ENCODE measurements around the gene STUB1. TPM values are rescaled to one million over a fixed set of nuclear protein-coding genes. Genes with fewer than 3 reads are reported as not detected.

STUB1 gene
- total RNA-seq, 4 donors from 2014 or later, result 51.9 to 190 (median 134) TPM

- Histone ChIP-seq H3K4me3 (no peak overlapping the region), H3K36me3 (no peaks in the 10 kb centered on the region), H3K27ac (no peak overlapping the region), H3K4me1 (peaks cover 22 to 40% (median 35%) of the 10 kb centered on the region in 4 donors), H3K27me3 (no peaks in the 10 kb centered on the region), H3K9me3 (no peaks in the 10 kb centered on the region)
- in situ Hi-C loops (cut with MboI; ENCODE audit: low pct_ligation_motif_present in 1 of 4, low pct_unique_long_range_greater_than_20kb in 1 of 4, low sequenced_read_pairs in 3 of 4), result no loop called here
- DNase-seq, result no peak
- intact Hi-C loops (cut with DNase I; ENCODE audit: low total_unique reads), result no loop called here
- TF ChIP-seq POLR2A (IDR thresholded peaks at IDR 0.05) (no peak), POLR2AphosphoS5 (IDR thresholded peaks at IDR 0.05) (no peak), EP300 (IDR thresholded peaks at IDR 0.05; ENCODE audit: low read depth) (no peak), CTCF (IDR thresholded peaks at IDR 0.05) (no peak)
- WGBS, 2 donors (ENCODE audit: low coverage in 1 of 2), result 82 to 93% methylated on average over 5 to 8 of the region's 9 CpGs
Observed at GRCh38 chr16:638836-639235, 41.4 kb upstream of the STUB1 start.

GRCh38 chr16:640614-641013, 39.6 kb upstream of the STUB1 start:
- in situ Hi-C loops (cut with MboI; ENCODE audit: low pct_ligation_motif_present in 1 of 4, low pct_unique_long_range_greater_than_20kb in 1 of 4, low sequenced_read_pairs in 3 of 4), result no loop called here
- Histone ChIP-seq H3K27me3 (no peaks in the 10 kb centered on the region), H3K27ac (peak overlapping the region in 3 of 4 donors; percentile 93 to 95 (median 95)), H3K4me1 (peaks cover 19 to 45% (median 43%) of the 10 kb centered on the region in 4 donors), H3K36me3 (no peaks in the 10 kb centered on the region), H3K9me3 (no peaks in the 10 kb centered on the region), H3K4me3 (peak overlapping the region in 1 of 4 donors; percentile 85)
- no peak for DNase-seq
- intact Hi-C loops (cut with DNase I; ENCODE audit: low total_unique reads), result no loop called here
- 80% methylated on average over 4 of the region's 5 CpGs; no CpG with 5 or more reads in 1 of the 2 donors for WGBS, 2 donors (ENCODE audit: low coverage in 1 of 2)
- TF ChIP-seq CTCF (IDR thresholded peaks at IDR 0.05), result no peak
- TF ChIP-seq EP300 (IDR thresholded peaks at IDR 0.05; ENCODE audit: low read depth), result no peak
- TF ChIP-seq POLR2AphosphoS5 (IDR thresholded peaks at IDR 0.05), result no peak
- no peak for TF ChIP-seq POLR2A (IDR thresholded peaks at IDR 0.05)

GRCh38 chr16:641326-642188, 38.7 kb upstream of the STUB1 start, which contains the start of gene MCRIP2:
MCRIP2 (plus strand) TSS chr16:641828; CDS start chr16:641992, 164 bp downstream.
- no peaks in the 10 kb centered on the region for H3K27me3 ChIP-seq
- peak within 1 kb of the TSS; percentile 84 to 96 (median 88) for H3K4me3 ChIP-seq
- H3K27ac ChIP-seq, result peak within 1 kb of the TSS; percentile 93 to 96 (median 95)
- DNase-seq, result peak; percentile 93
- H3K4me1 ChIP-seq, result peaks cover 23 to 52% (median 50%) of the 10 kb centered on the region in 4 donors
- intact Hi-C loops (cut with DNase I; ENCODE audit: low total_unique reads) (no loop called here), in situ Hi-C loops (cut with MboI; ENCODE audit: low pct_ligation_motif_present in 1 of 4, low pct_unique_long_range_greater_than_20kb in 1 of 4, low sequenced_read_pairs in 3 of 4) (no loop called here)
- peak; percentile 81 for TF ChIP-seq POLR2A (IDR thresholded peaks at IDR 0.05)
- no peak for TF ChIP-seq EP300 (IDR thresholded peaks at IDR 0.05; ENCODE audit: low read depth)
- peak; percentile 36 to 86 (median 82) for TF ChIP-seq POLR2AphosphoS5 (IDR thresholded peaks at IDR 0.05)
- TF ChIP-seq CTCF (IDR thresholded peaks at IDR 0.05), result no peak
- WGBS, 2 donors (ENCODE audit: low coverage in 1 of 2), result 1% methylated on average over 42 of the region's 81 CpGs; no CpG with 5 or more reads in 1 of the 2 donors
- H3K36me3 ChIP-seq, result no peaks in the 10 kb centered on the region
- H3K9me3 ChIP-seq, result no peaks in the 10 kb centered on the region

- Histone ChIP-seq H3K27ac (peak overlapping the region; percentile 93 to 96 (median 95)), H3K27me3 (no peaks in the 10 kb centered on the region), H3K4me3 (peak overlapping the region; percentile 84 to 96 (median 88)), H3K4me1 (peaks cover 32 to 57% (median 57%) of the 10 kb centered on the region in 4 donors), H3K9me3 (no peaks in the 10 kb centered on the region), H3K36me3 (no peaks in the 10 kb centered on the region)
- in situ Hi-C loops (cut with MboI; ENCODE audit: low pct_ligation_motif_present in 1 of 4, low pct_unique_long_range_greater_than_20kb in 1 of 4, low sequenced_read_pairs in 3 of 4), result no loop called here
- intact Hi-C loops (cut with DNase I; ENCODE audit: low total_unique reads), result no loop called here
- TF ChIP-seq EP300 (IDR thresholded peaks at IDR 0.05; ENCODE audit: low read depth) (no peak), CTCF (IDR thresholded peaks at IDR 0.05) (no peak), POLR2AphosphoS5 (IDR thresholded peaks at IDR 0.05) (peak in 2 of 3 donors; percentile 48 to 64), POLR2A (IDR thresholded peaks at IDR 0.05) (peak; percentile 61)
- 6% methylated on average over 62 of the region's 72 CpGs; no CpG with 5 or more reads in 1 of the 2 donors for WGBS, 2 donors (ENCODE audit: low coverage in 1 of 2)
- peak; percentile 86 for DNase-seq
Observed at GRCh38 chr16:642189-643049, 37.8 kb upstream of the STUB1 start.

Data from transverse colon (tissue), 4 donors.